ENCODE measurements around the gene C11orf86. TPM values are rescaled to one million over a fixed set of nuclear protein-coding genes. Genes with fewer than 3 reads are reported as not detected.

C11orf86 gene
- total and polyA plus RNA-seq, 7 donors, result 0.04 to 0.10 TPM; not detected in 5

- no peak overlapping the region for H3K27ac ChIP-seq
- H3K4me1 ChIP-seq, result peaks cover 6% of the 10 kb centered on the region
- no peaks in the 10 kb centered on the region for H3K27me3 ChIP-seq (ENCODE audit: insufficient read depth in 3 of 3, low read length in 2 of 3)
- no peaks in the 10 kb centered on the region for H3K36me3 ChIP-seq (ENCODE audit: insufficient read depth in 1 of 2, low read depth in 1 of 2)
- ATAC-seq (no peak), DNase-seq (peak in 1 of 2 donors; percentile 25)
- intact Hi-C loops (cut with DNase I), result no loop called here
- no peaks in the 10 kb centered on the region for H3K9me3 ChIP-seq
- 89 to 95% (median 94%) methylated on average over 2 of the region's 2 CpGs for WGBS, 3 donors
- TF ChIP-seq CTCF (IDR thresholded peaks at IDR 0.05), result no peak
- H3K4me3 ChIP-seq, result no peak overlapping the region
These were observed 12.9 kb upstream of the C11orf86 start for GRCh38 chr11:66962247-66962646.

GRCh38 chr11:66962801-66963200 lies 12.3 kb upstream of the C11orf86 start:
- Histone ChIP-seq H3K4me3 (no peak overlapping the region), H3K4me1 (peaks cover under 1% of the 10 kb centered on the region), H3K27me3 (ENCODE audit: insufficient read depth in 3 of 3, low read length in 2 of 3) (no peaks in the 10 kb centered on the region), H3K27ac (no peak overlapping the region), H3K36me3 (ENCODE audit: insufficient read depth in 1 of 2, low read depth in 1 of 2) (no peaks in the 10 kb centered on the region), H3K9me3 (no peaks in the 10 kb centered on the region)
- 92 to 97% (median 96%) methylated on average over 4 to 5 of the region's 5 CpGs for WGBS, 3 donors
- peak in 1 of 2 donors; percentile 9 for DNase-seq
- TF ChIP-seq CTCF (IDR thresholded peaks at IDR 0.05), result no peak
- no peak for ATAC-seq
- intact Hi-C loops (cut with DNase I), result no loop called here

GRCh38 chr11:66964495-66964894 lies 10.6 kb upstream of the C11orf86 start:
- no peaks in the 10 kb centered on the region for H3K36me3 ChIP-seq (ENCODE audit: insufficient read depth in 1 of 2, low read depth in 1 of 2)
- no peaks in the 10 kb centered on the region for H3K27me3 ChIP-seq (ENCODE audit: insufficient read depth in 3 of 3, low read length in 2 of 3)
- 77 to 87% (median 81%) methylated on average over 3 of the region's 3 CpGs for WGBS, 3 donors
- no peak for ATAC-seq
- intact Hi-C loops (cut with DNase I), result no loop called here
- no peak overlapping the region for H3K27ac ChIP-seq
- H3K4me3 ChIP-seq, result no peak overlapping the region
- no peak for DNase-seq
- no peaks in the 10 kb centered on the region for H3K9me3 ChIP-seq
- no peaks in the 10 kb centered on the region for H3K4me1 ChIP-seq
- no peak for TF ChIP-seq CTCF (IDR thresholded peaks at IDR 0.05)

- no peak for TF ChIP-seq CTCF (IDR thresholded peaks at IDR 0.05)
- ATAC-seq, result no peak
- no peak for DNase-seq
- Histone ChIP-seq H3K27me3 (ENCODE audit: insufficient read depth in 3 of 3, low read length in 2 of 3) (no peaks in the 10 kb centered on the region), H3K4me3 (no peak overlapping the region), H3K4me1 (no peaks in the 10 kb centered on the region), H3K36me3 (ENCODE audit: insufficient read depth in 1 of 2, low read depth in 1 of 2) (no peaks in the 10 kb centered on the region), H3K9me3 (no peaks in the 10 kb centered on the region), H3K27ac (no peak overlapping the region)
- intact Hi-C loops (cut with DNase I), result no loop called here
- 78 to 85% (median 78%) methylated on average over 5 of the region's 5 CpGs for WGBS, 3 donors
These were observed 8.8 kb upstream of the C11orf86 start for GRCh38 chr11:66966351-66966750.

GRCh38 chr11:66967670-66968425 lies 7.3 kb upstream of the C11orf86 start:
- H3K4me1 ChIP-seq, result no peaks in the 10 kb centered on the region
- intact Hi-C loops (cut with DNase I), result no loop called here
- no peak for TF ChIP-seq CTCF (IDR thresholded peaks at IDR 0.05)
- H3K36me3 ChIP-seq (ENCODE audit: insufficient read depth in 1 of 2, low read depth in 1 of 2), result no peaks in the 10 kb centered on the region
- WGBS, 3 donors, result 59 to 70% (median 68%) methylated on average over 5 of the region's 5 CpGs
- no peak overlapping the region for H3K27ac ChIP-seq
- DNase-seq, result peak in 1 of 2 donors; percentile 34
- no peak overlapping the region for H3K4me3 ChIP-seq
- no peaks in the 10 kb centered on the region for H3K27me3 ChIP-seq (ENCODE audit: insufficient read depth in 3 of 3, low read length in 2 of 3)
- H3K9me3 ChIP-seq, result no peaks in the 10 kb centered on the region
- ATAC-seq, result peak in 1 of 4 donors; percentile 13
